ENCODE data around the gene GZMB.

Gene GZMB

DNA sequence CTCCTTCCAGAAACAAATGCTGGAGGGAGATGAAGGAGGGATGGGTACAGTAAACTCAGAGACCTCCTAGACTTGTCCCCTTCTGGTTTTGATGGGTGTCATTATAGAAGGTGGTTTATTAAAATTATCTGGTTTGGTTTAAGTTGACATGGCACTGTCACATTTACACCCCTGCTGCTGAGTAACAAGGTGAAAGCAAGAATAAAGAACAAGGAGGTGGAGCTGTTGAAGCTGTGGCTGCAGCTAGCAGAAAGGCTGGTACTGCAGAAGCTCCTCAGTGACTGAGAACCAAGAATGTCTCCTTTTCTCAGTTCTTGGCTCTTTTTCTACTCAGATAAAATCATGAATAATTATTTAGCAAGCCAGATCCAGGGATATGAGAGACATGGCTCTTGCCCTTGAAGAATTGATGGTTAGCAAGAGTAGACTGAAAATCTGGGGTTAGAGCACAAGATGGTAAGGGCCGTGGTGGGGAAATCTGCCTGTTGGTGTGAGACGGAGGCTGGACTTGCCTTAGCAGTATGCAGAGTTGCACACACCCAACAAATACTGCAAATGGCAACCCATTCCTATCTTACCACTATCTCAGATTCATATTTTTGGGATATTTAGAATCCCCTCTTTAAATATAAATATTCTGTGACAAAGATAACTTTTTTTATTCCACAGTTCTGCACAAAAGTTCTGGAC lies 24.2 kb downstream of the GZMB start, which contains the start of gene GZMH:
Gene GZMH, minus strand, starts transcription at position 31 of the 690 bp plus-strand sequence. CDS start 72 bp downstream, outside the sequence.
- no peak within 1 kb of the TSS for H3K4me3 ChIP-seq (ENCODE audit: low read depth in 1 of 2, low read length in 2 of 2)
- H3K9me3 ChIP-seq (ENCODE audit: insufficient read depth, low read length, severe bottlenecking) = no peaks in the 10 kb centered on the region
- H3K36me3 ChIP-seq (ENCODE audit: insufficient read depth, low read length) = no peaks in the 10 kb centered on the region
- DNase-seq (no peak), ATAC-seq (ENCODE audit: insufficient read depth, low read depth) (no peak)
- TF ChIP-seq, protein P1, sequence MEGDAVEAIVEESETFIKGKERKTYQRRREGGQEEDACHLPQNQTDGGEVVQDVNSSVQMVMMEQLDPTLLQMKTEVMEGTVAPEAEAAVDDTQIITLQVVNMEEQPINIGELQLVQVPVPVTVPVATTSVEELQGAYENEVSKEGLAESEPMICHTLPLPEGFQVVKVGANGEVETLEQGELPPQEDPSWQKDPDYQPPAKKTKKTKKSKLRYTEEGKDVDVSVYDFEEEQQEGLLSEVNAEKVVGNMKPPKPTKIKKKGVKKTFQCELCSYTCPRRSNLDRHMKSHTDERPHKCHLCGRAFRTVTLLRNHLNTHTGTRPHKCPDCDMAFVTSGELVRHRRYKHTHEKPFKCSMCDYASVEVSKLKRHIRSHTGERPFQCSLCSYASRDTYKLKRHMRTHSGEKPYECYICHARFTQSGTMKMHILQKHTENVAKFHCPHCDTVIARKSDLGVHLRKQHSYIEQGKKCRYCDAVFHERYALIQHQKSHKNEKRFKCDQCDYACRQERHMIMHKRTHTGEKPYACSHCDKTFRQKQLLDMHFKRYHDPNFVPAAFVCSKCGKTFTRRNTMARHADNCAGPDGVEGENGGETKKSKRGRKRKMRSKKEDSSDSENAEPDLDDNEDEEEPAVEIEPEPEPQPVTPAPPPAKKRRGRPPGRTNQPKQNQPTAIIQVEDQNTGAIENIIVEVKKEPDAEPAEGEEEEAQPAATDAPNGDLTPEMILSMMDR (IDR thresholded peaks at IDR 0.05; ENCODE audit: borderline replicate concordance, extremely low read depth, low read length, poor library complexity, severe bottlenecking) = no peak
- TF ChIP-seq EZH2 (IDR thresholded peaks at IDR 0.05; ENCODE audit: borderline replicate concordance, low read depth, low read length, severe bottlenecking) = no peak
- H3K27me3 ChIP-seq (ENCODE audit: insufficient read depth, low read length, poor library complexity) = no peaks in the 10 kb centered on the region
- H3K4me1 ChIP-seq (ENCODE audit: insufficient read depth, low read length) = no peaks in the 10 kb centered on the region
- no peaks in the 10 kb centered on the region for H4K20me1 ChIP-seq (ENCODE audit: insufficient read depth, low read length)
- no peak within 1 kb of the TSS for H3K9ac ChIP-seq (ENCODE audit: low read depth, low read length)
- H3K79me2 ChIP-seq (ENCODE audit: insufficient read depth, low read length) = no peaks in the 10 kb centered on the region
- H2AFZ ChIP-seq (ENCODE audit: low read depth, low read length) = no peak within 1 kb of the TSS
- H3K4me2 ChIP-seq (ENCODE audit: insufficient read depth, low read length) = no peak within 1 kb of the TSS
- H3K27ac ChIP-seq (ENCODE audit: low read length) = no peak within 1 kb of the TSS

DNA sequence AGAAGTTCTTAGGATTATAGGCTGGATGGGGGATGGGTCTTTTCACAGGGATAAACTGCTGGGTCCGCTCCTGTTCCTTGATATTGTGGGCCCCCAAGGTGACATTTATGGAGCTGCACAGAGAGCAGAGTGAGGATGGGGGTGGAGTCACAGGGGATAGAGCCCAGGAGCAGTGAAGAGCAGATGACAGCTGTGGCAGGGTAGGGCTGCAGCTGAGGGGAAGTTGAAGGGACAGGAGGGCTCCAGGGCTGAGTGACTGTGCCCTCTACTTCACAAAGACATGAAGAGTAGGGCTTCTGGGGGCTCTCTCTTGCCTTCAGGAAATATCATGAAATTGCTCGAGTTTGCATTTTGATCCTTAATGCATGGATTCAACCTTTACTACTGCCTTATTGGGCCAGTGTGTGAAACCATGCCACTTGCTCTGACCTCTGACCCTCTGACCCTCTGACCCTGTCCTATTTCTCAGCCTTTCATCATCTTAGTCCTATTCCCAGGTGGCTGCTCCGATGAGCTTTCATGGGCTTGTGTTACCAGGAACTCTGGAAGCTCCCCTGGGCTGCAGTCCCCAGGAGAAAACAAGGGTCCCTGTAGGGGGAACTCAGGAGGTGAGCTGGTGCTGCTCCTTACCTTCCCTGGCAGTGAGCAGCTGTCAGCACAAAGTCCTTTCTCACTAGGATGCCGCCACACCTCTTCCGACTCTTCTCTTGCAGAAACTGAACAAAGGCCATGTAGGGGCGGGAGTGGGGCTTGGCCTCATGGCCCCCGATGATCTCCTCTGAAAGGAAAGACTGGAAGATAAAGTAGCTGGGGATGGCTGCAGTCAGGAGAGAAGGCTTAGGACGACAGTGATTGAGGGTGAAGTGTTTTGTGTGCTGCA lies 26.1 kb downstream of the GZMB start:
- ATAC-seq (ENCODE audit: insufficient read depth, low read depth) (peak; percentile 58; the same call in 1 of the 3 replicates), DNase-seq (no peak)
- TF ChIP-seq, protein P1 (IDR thresholded peaks at IDR 0.05; ENCODE audit: borderline replicate concordance, extremely low read depth, low read length, poor library complexity, severe bottlenecking) = no peak
- no peak for TF ChIP-seq EZH2 (IDR thresholded peaks at IDR 0.05; ENCODE audit: borderline replicate concordance, low read depth, low read length, severe bottlenecking)
- Histone ChIP-seq H3K9ac (ENCODE audit: low read depth, low read length) (no peak overlapping the region), H4K20me1 (ENCODE audit: insufficient read depth, low read length) (no peaks in the 10 kb centered on the region), H3K9me3 (ENCODE audit: insufficient read depth, low read length, severe bottlenecking) (no peaks in the 10 kb centered on the region), H3K27ac (ENCODE audit: low read length) (no peak overlapping the region), H3K4me1 (ENCODE audit: insufficient read depth, low read length) (no peaks in the 10 kb centered on the region), H3K79me2 (ENCODE audit: insufficient read depth, low read length) (no peaks in the 10 kb centered on the region), H3K36me3 (ENCODE audit: insufficient read depth, low read length) (no peaks in the 10 kb centered on the region), H3K27me3 (ENCODE audit: insufficient read depth, low read length, poor library complexity) (no peaks in the 10 kb centered on the region), H2AFZ (ENCODE audit: low read depth, low read length) (no peak overlapping the region), H3K4me2 (ENCODE audit: insufficient read depth, low read length) (no peak overlapping the region), H3K4me3 (ENCODE audit: low read depth in 1 of 2, low read length in 2 of 2) (no peak overlapping the region)

- TF ChIP-seq EZH2 (IDR thresholded peaks at IDR 0.05; ENCODE audit: borderline replicate concordance, low read depth, low read length, severe bottlenecking) = no peak
- TF ChIP-seq, protein P1 (IDR thresholded peaks at IDR 0.05; ENCODE audit: borderline replicate concordance, extremely low read depth, low read length, poor library complexity, severe bottlenecking) = no peak
- H3K27ac ChIP-seq (ENCODE audit: low read length) = no peak overlapping the region
- no peak for DNase-seq
Measured at GRCh38 chr14:24607081-24607480, 26.9 kb downstream of the GZMB start.

More at GRCh38 chr14:24607081-24607480, 26.9 kb downstream of the GZMB start:
- H3K4me3 ChIP-seq (ENCODE audit: low read depth in 1 of 2, low read length in 2 of 2) = no peak overlapping the region
- H3K27me3 ChIP-seq (ENCODE audit: insufficient read depth, low read length, poor library complexity) = no peaks in the 10 kb centered on the region
- H2AFZ ChIP-seq (ENCODE audit: low read depth, low read length) = no peak overlapping the region
- ATAC-seq (ENCODE audit: insufficient read depth, low read depth) = no peak
- no peak overlapping the region for H3K9ac ChIP-seq (ENCODE audit: low read depth, low read length)
- H3K9me3 ChIP-seq (ENCODE audit: insufficient read depth, low read length, severe bottlenecking) = no peaks in the 10 kb centered on the region
- H4K20me1 ChIP-seq (ENCODE audit: insufficient read depth, low read length) = no peaks in the 10 kb centered on the region
- no peak overlapping the region for H3K4me2 ChIP-seq (ENCODE audit: insufficient read depth, low read length)
- H3K4me1 ChIP-seq (ENCODE audit: insufficient read depth, low read length) = no peaks in the 10 kb centered on the region
- no peaks in the 10 kb centered on the region for H3K36me3 ChIP-seq (ENCODE audit: insufficient read depth, low read length)
- no peaks in the 10 kb centered on the region for H3K79me2 ChIP-seq (ENCODE audit: insufficient read depth, low read length)
